Measurements from ENCODE around the gene CCM2.
"Not testable (repeated sequence)": the region's sequence is repeated elsewhere in the genome, so short reads cannot be mapped to it uniquely, and the experiment has no call there.

CCM2 gene

GRCh38 chr7:45112648-45113047, 112.6 kb downstream of the CCM2 start:
- Histone ChIP-seq H3K27ac (ENCODE audit: low read depth in 2 of 2, low read length in 2 of 2) (no peak overlapping the region), H3K4me1 (ENCODE audit: control insufficient read depth in 2 of 2, insufficient read depth in 2 of 2, low read length in 2 of 2) (peaks cover 16 to 18% of the 10 kb centered on the region in 2 donors), H3K9me3 (ENCODE audit: control insufficient read depth in 2 of 2, low read length in 2 of 2) (no peaks in the 10 kb centered on the region), H3K4me3 (ENCODE audit: low read length in 2 of 2) (peak overlapping the region in 1 of 2 donors; percentile 91), H3K27me3 (ENCODE audit: control insufficient read depth in 2 of 2, insufficient read depth in 2 of 2, low read length in 2 of 2) (peaks cover 2 to 4% of the 10 kb centered on the region in 2 donors), H3K36me3 (ENCODE audit: control insufficient read depth in 2 of 2, insufficient read depth in 2 of 2, low read length in 2 of 2) (peaks cover 13 to 17% of the 10 kb centered on the region in 2 donors), H3K9ac (ENCODE audit: low read depth in 1 of 2, low read length in 2 of 2) (no peak overlapping the region)

- not testable (repeated sequence) for H3K4me3 ChIP-seq (ENCODE audit: low read length in 2 of 2); H3K36me3 ChIP-seq (ENCODE audit: control insufficient read depth in 2 of 2, insufficient read depth in 2 of 2, low read length in 2 of 2); H3K4me1 ChIP-seq (ENCODE audit: control insufficient read depth in 2 of 2, insufficient read depth in 2 of 2, low read length in 2 of 2); H3K9ac ChIP-seq (ENCODE audit: low read depth in 1 of 2, low read length in 2 of 2); H3K9me3 ChIP-seq (ENCODE audit: control insufficient read depth in 2 of 2, low read length in 2 of 2); H3K27me3 ChIP-seq (ENCODE audit: control insufficient read depth in 2 of 2, insufficient read depth in 2 of 2, low read length in 2 of 2); H3K27ac ChIP-seq (ENCODE audit: low read depth in 2 of 2, low read length in 2 of 2)
Measured at GRCh38 chr7:45114257-45114656, 114.3 kb downstream of the CCM2 start.

GRCh38 chr7:45114926-45115325, 114.9 kb downstream of the CCM2 start:
- no peaks in the 10 kb centered on the region for H3K9me3 ChIP-seq (ENCODE audit: control insufficient read depth in 2 of 2, low read length in 2 of 2)
- H3K27me3 ChIP-seq (ENCODE audit: control insufficient read depth in 2 of 2, insufficient read depth in 2 of 2, low read length in 2 of 2), result peaks cover 2 to 4% of the 10 kb centered on the region in 2 donors
- H3K4me3 ChIP-seq (ENCODE audit: low read length in 2 of 2), result no peak overlapping the region
- peaks cover 2 to 3% of the 10 kb centered on the region in 2 donors for H3K4me1 ChIP-seq (ENCODE audit: control insufficient read depth in 2 of 2, insufficient read depth in 2 of 2, low read length in 2 of 2)
- no peak overlapping the region for H3K9ac ChIP-seq (ENCODE audit: low read depth in 1 of 2, low read length in 2 of 2)
- no peak overlapping the region for H3K27ac ChIP-seq (ENCODE audit: low read depth in 2 of 2, low read length in 2 of 2)
- H3K36me3 ChIP-seq (ENCODE audit: control insufficient read depth in 2 of 2, insufficient read depth in 2 of 2, low read length in 2 of 2), result no peaks in the 10 kb centered on the region

- Histone ChIP-seq H3K9me3 (ENCODE audit: control insufficient read depth in 2 of 2, low read length in 2 of 2) (no peaks in the 10 kb centered on the region), H3K4me3 (ENCODE audit: low read length in 2 of 2) (no peak overlapping the region), H3K4me1 (ENCODE audit: control insufficient read depth in 2 of 2, insufficient read depth in 2 of 2, low read length in 2 of 2) (peaks cover 0 to 2% of the 10 kb centered on the region in 2 donors), H3K9ac (ENCODE audit: low read depth in 1 of 2, low read length in 2 of 2) (no peak overlapping the region), H3K27ac (ENCODE audit: low read depth in 2 of 2, low read length in 2 of 2) (no peak overlapping the region), H3K36me3 (ENCODE audit: control insufficient read depth in 2 of 2, insufficient read depth in 2 of 2, low read length in 2 of 2) (no peaks in the 10 kb centered on the region), H3K27me3 (ENCODE audit: control insufficient read depth in 2 of 2, insufficient read depth in 2 of 2, low read length in 2 of 2) (peaks cover 2 to 4% of the 10 kb centered on the region in 2 donors)
Measured at GRCh38 chr7:45116048-45116447, 116.0 kb downstream of the CCM2 start.

GRCh38 chr7:45117582-45117981, 117.6 kb downstream of the CCM2 start:
- H3K9me3 ChIP-seq (ENCODE audit: control insufficient read depth in 2 of 2, low read length in 2 of 2), result no peaks in the 10 kb centered on the region
- no peak overlapping the region for H3K9ac ChIP-seq (ENCODE audit: low read depth in 1 of 2, low read length in 2 of 2)
- no peak overlapping the region for H3K4me3 ChIP-seq (ENCODE audit: low read length in 2 of 2)
- H3K36me3 ChIP-seq (ENCODE audit: control insufficient read depth in 2 of 2, insufficient read depth in 2 of 2, low read length in 2 of 2), result no peaks in the 10 kb centered on the region
- no peaks in the 10 kb centered on the region for H3K4me1 ChIP-seq (ENCODE audit: control insufficient read depth in 2 of 2, insufficient read depth in 2 of 2, low read length in 2 of 2)
- H3K27me3 ChIP-seq (ENCODE audit: control insufficient read depth in 2 of 2, insufficient read depth in 2 of 2, low read length in 2 of 2), result peaks cover 2 to 4% of the 10 kb centered on the region in 2 donors
- no peak overlapping the region for H3K27ac ChIP-seq (ENCODE audit: low read depth in 2 of 2, low read length in 2 of 2)

- Histone ChIP-seq H3K27ac (ENCODE audit: low read depth in 2 of 2, low read length in 2 of 2) (no peak overlapping the region), H3K27me3 (ENCODE audit: control insufficient read depth in 2 of 2, insufficient read depth in 2 of 2, low read length in 2 of 2) (peaks cover 2 to 4% of the 10 kb centered on the region in 2 donors), H3K4me3 (ENCODE audit: low read length in 2 of 2) (no peak overlapping the region), H3K36me3 (ENCODE audit: control insufficient read depth in 2 of 2, insufficient read depth in 2 of 2, low read length in 2 of 2) (no peaks in the 10 kb centered on the region), H3K9me3 (ENCODE audit: control insufficient read depth in 2 of 2, low read length in 2 of 2) (no peaks in the 10 kb centered on the region), H3K9ac (ENCODE audit: low read depth in 1 of 2, low read length in 2 of 2) (no peak overlapping the region), H3K4me1 (ENCODE audit: control insufficient read depth in 2 of 2, insufficient read depth in 2 of 2, low read length in 2 of 2) (no peaks in the 10 kb centered on the region)
Measured at GRCh38 chr7:45118292-45118691, 118.3 kb downstream of the CCM2 start.

- H3K9me3 ChIP-seq (ENCODE audit: control insufficient read depth in 2 of 2, low read length in 2 of 2), result no peaks in the 10 kb centered on the region
- H3K36me3 ChIP-seq (ENCODE audit: control insufficient read depth in 2 of 2, insufficient read depth in 2 of 2, low read length in 2 of 2), result no peaks in the 10 kb centered on the region
- H3K27me3 ChIP-seq (ENCODE audit: control insufficient read depth in 2 of 2, insufficient read depth in 2 of 2, low read length in 2 of 2), result peaks cover 2 to 4% of the 10 kb centered on the region in 2 donors
- H3K4me1 ChIP-seq (ENCODE audit: control insufficient read depth in 2 of 2, insufficient read depth in 2 of 2, low read length in 2 of 2), result no peaks in the 10 kb centered on the region
- no peak overlapping the region for H3K27ac ChIP-seq (ENCODE audit: low read depth in 2 of 2, low read length in 2 of 2)
- H3K9ac ChIP-seq (ENCODE audit: low read depth in 1 of 2, low read length in 2 of 2), result no peak overlapping the region
- no peak overlapping the region for H3K4me3 ChIP-seq (ENCODE audit: low read length in 2 of 2)
Measured at GRCh38 chr7:45118889-45119331, 118.9 kb downstream of the CCM2 start.

- H3K27me3 ChIP-seq (ENCODE audit: control insufficient read depth in 2 of 2, insufficient read depth in 2 of 2, low read length in 2 of 2), result peaks cover 2 to 4% of the 10 kb centered on the region in 2 donors
Measured at GRCh38 chr7:45119550-45119949, 119.5 kb downstream of the CCM2 start.

GRCh38 chr7:45122975-45123860, 123.2 kb downstream of the CCM2 start:
- no peaks in the 10 kb centered on the region for H3K9me3 ChIP-seq (ENCODE audit: control insufficient read depth in 2 of 2, low read length in 2 of 2)
- no peak overlapping the region for H3K4me3 ChIP-seq (ENCODE audit: low read length in 2 of 2)
- no peaks in the 10 kb centered on the region for H3K36me3 ChIP-seq (ENCODE audit: control insufficient read depth in 2 of 2, insufficient read depth in 2 of 2, low read length in 2 of 2)
- no peak overlapping the region for H3K9ac ChIP-seq (ENCODE audit: low read depth in 1 of 2, low read length in 2 of 2)
- no peaks in the 10 kb centered on the region for H3K4me1 ChIP-seq (ENCODE audit: control insufficient read depth in 2 of 2, insufficient read depth in 2 of 2, low read length in 2 of 2)
- H3K27me3 ChIP-seq (ENCODE audit: control insufficient read depth in 2 of 2, insufficient read depth in 2 of 2, low read length in 2 of 2), result no peaks in the 10 kb centered on the region
- H3K27ac ChIP-seq (ENCODE audit: low read depth in 2 of 2, low read length in 2 of 2), result no peak overlapping the region

More at GRCh38 chr7:45119550-45119949, 119.5 kb downstream of the CCM2 start:
- Histone ChIP-seq H3K4me3 (ENCODE audit: low read length in 2 of 2) (no peak overlapping the region), H3K9ac (ENCODE audit: low read depth in 1 of 2, low read length in 2 of 2) (no peak overlapping the region), H3K4me1 (ENCODE audit: control insufficient read depth in 2 of 2, insufficient read depth in 2 of 2, low read length in 2 of 2) (no peaks in the 10 kb centered on the region), H3K9me3 (ENCODE audit: control insufficient read depth in 2 of 2, low read length in 2 of 2) (no peaks in the 10 kb centered on the region), H3K36me3 (ENCODE audit: control insufficient read depth in 2 of 2, insufficient read depth in 2 of 2, low read length in 2 of 2) (no peaks in the 10 kb centered on the region), H3K27ac (ENCODE audit: low read depth in 2 of 2, low read length in 2 of 2) (no peak overlapping the region)

- no peaks in the 10 kb centered on the region for H3K36me3 ChIP-seq (ENCODE audit: control insufficient read depth in 2 of 2, insufficient read depth in 2 of 2, low read length in 2 of 2)
- H3K9me3 ChIP-seq (ENCODE audit: control insufficient read depth in 2 of 2, low read length in 2 of 2), result no peaks in the 10 kb centered on the region
- H3K9ac ChIP-seq (ENCODE audit: low read depth in 1 of 2, low read length in 2 of 2), result no peak overlapping the region
- no peak overlapping the region for H3K4me3 ChIP-seq (ENCODE audit: low read length in 2 of 2)
- no peak overlapping the region for H3K27ac ChIP-seq (ENCODE audit: low read depth in 2 of 2, low read length in 2 of 2)
- H3K4me1 ChIP-seq (ENCODE audit: control insufficient read depth in 2 of 2, insufficient read depth in 2 of 2, low read length in 2 of 2), result no peaks in the 10 kb centered on the region
- no peaks in the 10 kb centered on the region for H3K27me3 ChIP-seq (ENCODE audit: control insufficient read depth in 2 of 2, insufficient read depth in 2 of 2, low read length in 2 of 2)
Measured at GRCh38 chr7:45123913-45124710, 124.1 kb downstream of the CCM2 start.
